NCI-H526 (cell line): Measurements from ENCODE around the gene ARL14.

ENCODE experiments used
- DNase-seq, 2 experiments: peaks; one replicate each; lab custom pipeline; 2025; lab: John Stamatoyannopoulos, UW

Gene ARL14

DNA sequence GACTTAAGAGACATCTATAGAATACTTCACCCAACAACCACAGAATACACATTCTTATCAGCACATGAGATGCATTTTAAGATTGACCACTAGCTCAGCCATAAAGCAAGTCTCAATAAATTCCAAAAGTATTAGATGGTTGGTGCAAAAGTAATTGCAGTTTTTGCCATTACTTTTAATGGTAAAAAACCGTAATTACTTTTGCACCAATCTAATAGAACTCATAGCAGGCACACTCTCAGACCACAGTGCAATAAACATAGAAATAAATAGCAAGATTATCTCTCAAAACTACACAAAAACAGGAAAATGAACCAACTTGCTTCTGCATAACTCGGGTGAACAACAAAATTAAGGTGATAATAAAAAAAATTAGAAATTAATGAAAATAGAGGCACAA is 45.4 kb downstream of the ARL14 start:
- DNase-seq: no peak

DNA sequence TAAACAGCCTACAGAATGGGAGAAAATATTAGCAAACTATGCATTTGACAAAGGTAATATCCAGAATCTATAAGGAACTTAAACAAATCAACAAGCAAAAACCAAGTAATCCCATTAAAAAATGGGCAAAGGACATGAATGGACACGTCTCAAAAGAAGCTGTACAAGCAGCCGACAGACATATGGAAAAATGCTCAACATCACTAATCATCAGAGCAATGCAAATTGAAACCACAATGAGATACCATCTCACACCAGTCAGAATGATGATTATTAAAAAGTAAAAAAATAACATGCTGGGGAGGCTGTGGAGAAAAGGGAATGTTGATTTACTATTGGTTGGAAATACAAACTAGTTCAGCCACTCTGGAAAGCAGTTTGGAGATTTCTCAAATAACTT is 48.4 kb downstream of the ARL14 start:
- peak; percentile 8 to 30 for DNase-seq
